RWPE2 (cell line): ENCODE results near the gene FAP.
A peak's percentile ranks its signal among the peaks of the same experiment; 100 is the strongest.

Experiments used
- ATAC-seq: fragments of 200-7000 bp; cut with Tn5 transposase; 3 replicates; pipeline ENCODE4 v1.9.1; 2021; ENCODE audit warnings: low read depth
- DNase-seq: peaks from one replicate; pipeline ENCODE4 v3.0.0-alpha.2; 2020; ENCODE audit warnings: low spot score
- H3K27ac ChIP-seq: fragments of 450-650 bp; 2 replicates; pipeline ENCODE4 v1.5.1; 2017; ENCODE audit warnings: mild to moderate bottlenecking; ENCODE audit not compliant: poor library complexity, severe bottlenecking
- H3K27me3 ChIP-seq: fragments of 250-450 bp; sonication (Bioruptor Pico); 2 replicates; pipeline ENCODE4 v1.5.1; 2021; ENCODE audit warnings: mild to moderate bottlenecking, moderate library complexity; ENCODE audit not compliant: insufficient read depth, poor library complexity, severe bottlenecking
- H3K36me3 ChIP-seq: fragments of 250-450 bp; sonication (Bioruptor Pico); 2 replicates; pipeline ENCODE4 v1.5.1; 2020; ENCODE audit warnings: low read depth, mild to moderate bottlenecking, moderate library complexity
- H3K4me1 ChIP-seq: fragments of 250-450 bp; sonication (Bioruptor Pico); 2 replicates; pipeline ENCODE4 v1.5.1; 2021; ENCODE audit warnings: mild to moderate bottlenecking, moderate library complexity; ENCODE audit not compliant: insufficient read depth, poor library complexity, severe bottlenecking
- H3K4me3 ChIP-seq: fragments of 250-450 bp; sonication (Bioruptor Pico); 2 replicates; pipeline ENCODE4 v1.5.1; 2021; ENCODE audit warnings: mild to moderate bottlenecking, moderate library complexity; ENCODE audit not compliant: severe bottlenecking
- H3K9me3 ChIP-seq: fragments of 250-450 bp; sonication (Bioruptor Pico); 2 replicates; pipeline ENCODE4 v1.5.1; 2021; ENCODE audit warnings: mild to moderate bottlenecking, moderate library complexity; ENCODE audit not compliant: severe bottlenecking
- TF ChIP-seq, protein P1 (sequence below): fragments of 450-650 bp; IDR thresholded peaks from one replicate; pipeline ENCODE4 v1.5.1; 2017; ENCODE audit warnings: mild to moderate bottlenecking, moderate library complexity; ENCODE audit not compliant: poor library complexity, severe bottlenecking

FAP gene

DNA sequence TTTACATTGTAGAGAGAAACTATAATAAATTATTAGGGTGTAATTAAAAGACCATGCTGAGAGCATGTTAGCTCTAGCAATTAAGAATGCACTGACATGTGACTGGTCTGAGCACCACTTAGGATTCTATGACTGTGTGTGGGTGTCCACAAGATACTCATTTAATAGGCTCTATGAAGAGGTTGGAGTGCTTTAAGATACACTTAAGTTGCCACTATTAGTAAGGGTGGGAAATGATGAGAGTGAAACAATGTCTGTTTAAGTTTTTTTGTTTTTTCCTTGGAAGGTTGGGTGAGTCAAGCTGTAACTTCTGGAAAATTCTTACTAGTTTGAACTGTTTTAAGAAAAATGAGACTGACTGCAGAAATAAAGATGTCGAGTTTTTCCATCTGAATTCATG lies 1.8 kb upstream of the FAP start:
- H3K4me1 ChIP-seq, result peaks cover 57% of the 10 kb centered on the region
- ATAC-seq, result peak; percentile 3
- no peak for DNase-seq
- H3K4me3 ChIP-seq, result no peak overlapping the region
- TF ChIP-seq, protein P1, sequence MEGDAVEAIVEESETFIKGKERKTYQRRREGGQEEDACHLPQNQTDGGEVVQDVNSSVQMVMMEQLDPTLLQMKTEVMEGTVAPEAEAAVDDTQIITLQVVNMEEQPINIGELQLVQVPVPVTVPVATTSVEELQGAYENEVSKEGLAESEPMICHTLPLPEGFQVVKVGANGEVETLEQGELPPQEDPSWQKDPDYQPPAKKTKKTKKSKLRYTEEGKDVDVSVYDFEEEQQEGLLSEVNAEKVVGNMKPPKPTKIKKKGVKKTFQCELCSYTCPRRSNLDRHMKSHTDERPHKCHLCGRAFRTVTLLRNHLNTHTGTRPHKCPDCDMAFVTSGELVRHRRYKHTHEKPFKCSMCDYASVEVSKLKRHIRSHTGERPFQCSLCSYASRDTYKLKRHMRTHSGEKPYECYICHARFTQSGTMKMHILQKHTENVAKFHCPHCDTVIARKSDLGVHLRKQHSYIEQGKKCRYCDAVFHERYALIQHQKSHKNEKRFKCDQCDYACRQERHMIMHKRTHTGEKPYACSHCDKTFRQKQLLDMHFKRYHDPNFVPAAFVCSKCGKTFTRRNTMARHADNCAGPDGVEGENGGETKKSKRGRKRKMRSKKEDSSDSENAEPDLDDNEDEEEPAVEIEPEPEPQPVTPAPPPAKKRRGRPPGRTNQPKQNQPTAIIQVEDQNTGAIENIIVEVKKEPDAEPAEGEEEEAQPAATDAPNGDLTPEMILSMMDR, result no peak
- H3K27me3 ChIP-seq, result no peaks in the 10 kb centered on the region
- H3K27ac ChIP-seq, result peak overlapping the region; percentile 100
- no peaks in the 10 kb centered on the region; the same call in 1 of the 2 replicates for H3K36me3 ChIP-seq
- no peaks in the 10 kb centered on the region for H3K9me3 ChIP-seq

- Histone ChIP-seq H3K9me3 (no peaks in the 10 kb centered on the region), H3K27ac (peak overlapping the region; percentile 100), H3K4me3 (no peak overlapping the region), H3K4me1 (peaks cover 58% of the 10 kb centered on the region), H3K36me3 (peaks cover 2% of the 10 kb centered on the region; the same call in 1 of the 2 replicates), H3K27me3 (no peaks in the 10 kb centered on the region)
- DNase-seq, result peak; percentile 86
- TF ChIP-seq, protein P1, result no peak
- peak; percentile 84 for ATAC-seq
Measured at GRCh38 chr2:162244541-162245031, 1.3 kb upstream of the FAP start.

DNA sequence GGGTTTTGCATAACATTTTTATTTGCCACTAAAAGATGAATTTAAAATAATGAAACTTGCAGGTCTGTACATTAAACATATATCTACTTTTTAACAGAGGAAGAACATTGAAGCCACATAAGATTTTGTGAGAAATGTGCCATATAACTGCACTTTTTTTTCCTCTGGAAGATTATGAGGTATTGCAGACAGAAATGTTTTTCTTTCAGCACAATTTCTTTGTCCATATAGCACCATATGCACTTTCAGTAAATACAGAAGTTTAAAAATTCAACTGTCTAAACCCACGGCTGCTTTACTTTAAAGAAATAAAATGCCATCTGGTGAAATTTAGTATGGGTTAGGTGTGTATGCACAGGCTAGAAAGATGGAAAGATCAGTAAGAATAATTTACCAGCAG lies 470 bp upstream of the FAP start:
- TF ChIP-seq, protein P1, result no peak
- Histone ChIP-seq H3K9me3 (no peaks in the 10 kb centered on the region), H3K27me3 (no peaks in the 10 kb centered on the region), H3K4me3 (peak overlapping the region; percentile 25), H3K4me1 (peaks cover 58% of the 10 kb centered on the region), H3K27ac (peak overlapping the region; percentile 100), H3K36me3 (peaks cover 8% of the 10 kb centered on the region; the same call in 1 of the 2 replicates)
- ATAC-seq (no peak), DNase-seq (no peak)

- peaks cover 9% of the 10 kb centered on the region; the same call in 1 of the 2 replicates for H3K36me3 ChIP-seq
- TF ChIP-seq, protein P1, result no peak
- H3K27ac ChIP-seq, result peak overlapping the region; percentile 100
- no peaks in the 10 kb centered on the region for H3K9me3 ChIP-seq
- peak; percentile 13 for ATAC-seq
- no peak for DNase-seq
- peak overlapping the region; percentile 25 for H3K4me3 ChIP-seq
- peaks cover 58% of the 10 kb centered on the region for H3K4me1 ChIP-seq
- no peaks in the 10 kb centered on the region for H3K27me3 ChIP-seq
Measured at GRCh38 chr2:162242586-162243280, 512 bp downstream of the FAP start.

DNA sequence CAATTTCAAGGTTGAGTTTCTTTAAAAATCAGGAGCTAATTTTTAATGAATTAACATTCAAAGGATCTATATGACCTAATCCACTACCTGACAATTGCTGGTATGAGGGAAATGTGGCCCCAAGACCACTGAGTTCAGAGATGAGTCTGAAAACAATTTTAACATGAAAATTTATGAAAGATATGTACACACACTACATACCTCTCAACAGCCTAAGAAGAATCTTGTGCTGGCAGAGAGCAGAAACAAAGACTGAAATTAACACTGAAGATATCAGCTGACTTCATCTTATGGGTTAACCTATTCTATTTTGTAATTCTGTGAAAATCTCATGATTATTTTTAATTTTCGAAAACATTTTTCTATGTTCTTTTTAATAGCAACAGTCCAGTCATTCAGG lies 1.7 kb downstream of the FAP start:
- ATAC-seq, result no peak
- H3K36me3 ChIP-seq, result peaks cover 9% of the 10 kb centered on the region; the same call in 1 of the 2 replicates

More for the DNA sequence above, 1.7 kb downstream of the FAP start:
- Histone ChIP-seq H3K4me3 (no peak overlapping the region), H3K4me1 (peaks cover 58% of the 10 kb centered on the region), H3K27me3 (no peaks in the 10 kb centered on the region), H3K9me3 (no peaks in the 10 kb centered on the region), H3K27ac (peak overlapping the region; percentile 100)
- TF ChIP-seq, protein P1, result no peak
- no peak for DNase-seq
